GM21390 (cell line): ENCODE measurements around the gene EFS.
"Not testable (repeated sequence)": the region's sequence is repeated elsewhere in the genome, so short reads cannot be mapped to it uniquely, and the experiment has no call there.

Experiments
- ATAC-seq: cut with Tn5 transposase; IDR thresholded peaks from one replicate; pipeline ENCODE4 v1.9.1; 2021; ENCODE audit not compliant: unreplicated experiment

Gene EFS

GRCh38 chr14:23365036-23365731 is at the start of gene EFS:
Gene EFS (minus strand): TSS chr14:23365172. CDS start chr14:23365025, 147 bp downstream.
- no peak for ATAC-seq

GRCh38 chr14:23414254-23414653 is 49.3 kb upstream of the EFS start:
- no peak for ATAC-seq

- ATAC-seq = no peak
These were observed 48.7 kb upstream of the EFS start for GRCh38 chr14:23413681-23414080.

GRCh38 chr14:23411563-23412525 is 46.9 kb upstream of the EFS start:
- ATAC-seq = no peak

GRCh38 chr14:23409966-23410635 is 45.1 kb upstream of the EFS start:
- no peak for ATAC-seq

GRCh38 chr14:23409475-23409874 is 44.5 kb upstream of the EFS start:
- ATAC-seq = no peak

- no peak for ATAC-seq
These were observed 43.3 kb upstream of the EFS start for GRCh38 chr14:23408307-23408630.

GRCh38 chr14:23407516-23408306 is 42.7 kb upstream of the EFS start, which contains the start of gene MYH6:
Gene MYH6 (minus strand): TSS chr14:23408273. CDS start chr14:23407223, 1,050 bp downstream.
- no peak for ATAC-seq

- no peak for ATAC-seq
These were observed 41.9 kb upstream of the EFS start for GRCh38 chr14:23406725-23407355.

- no peak for ATAC-seq
These were observed 41.3 kb upstream of the EFS start for GRCh38 chr14:23406244-23406643.

GRCh38 chr14:23405516-23406025 is 40.6 kb upstream of the EFS start:
- no peak for ATAC-seq

GRCh38 chr14:23405096-23405495 is 40.1 kb upstream of the EFS start:
- ATAC-seq = no peak

- no peak for ATAC-seq
These were observed 39.4 kb upstream of the EFS start for GRCh38 chr14:23404331-23404900.

GRCh38 chr14:23403908-23404307 is 38.9 kb upstream of the EFS start:
- ATAC-seq = no peak

- ATAC-seq = no peak
These were observed 38.1 kb upstream of the EFS start for GRCh38 chr14:23403139-23403438.

GRCh38 chr14:23402296-23403138 is 37.5 kb upstream of the EFS start:
- no peak for ATAC-seq

GRCh38 chr14:23401291-23401690 is 36.3 kb upstream of the EFS start:
- no peak for ATAC-seq

GRCh38 chr14:23400496-23401149 is 35.7 kb upstream of the EFS start:
- not testable (repeated sequence) for ATAC-seq

GRCh38 chr14:23399591-23399990 is 34.6 kb upstream of the EFS start:
- ATAC-seq = no peak
